Measurements from ENCODE around the gene NXPH1.

The NXPH1 gene

DNA sequence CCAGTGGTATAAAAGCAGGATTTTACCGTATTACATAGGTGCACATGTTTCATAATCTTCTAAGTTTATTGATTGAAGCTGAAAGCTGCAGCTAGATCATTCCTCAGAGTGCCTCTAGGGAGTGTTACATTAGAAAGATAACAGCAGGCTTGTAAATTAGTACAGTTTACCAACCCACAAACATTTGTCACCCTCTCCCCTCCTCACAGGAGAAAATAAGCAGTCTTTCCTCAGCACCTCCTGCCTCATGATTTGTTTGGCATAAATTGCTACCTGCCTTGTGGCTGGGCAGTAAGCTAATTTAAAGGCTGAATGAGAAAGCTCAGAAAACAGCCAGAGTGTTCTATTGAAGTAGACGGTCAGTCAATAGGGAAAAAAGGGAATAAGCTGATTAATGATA is 74.2 kb downstream of the NXPH1 start:
- no peak for DNase-seq (ENCODE audit: low read depth)

DNA sequence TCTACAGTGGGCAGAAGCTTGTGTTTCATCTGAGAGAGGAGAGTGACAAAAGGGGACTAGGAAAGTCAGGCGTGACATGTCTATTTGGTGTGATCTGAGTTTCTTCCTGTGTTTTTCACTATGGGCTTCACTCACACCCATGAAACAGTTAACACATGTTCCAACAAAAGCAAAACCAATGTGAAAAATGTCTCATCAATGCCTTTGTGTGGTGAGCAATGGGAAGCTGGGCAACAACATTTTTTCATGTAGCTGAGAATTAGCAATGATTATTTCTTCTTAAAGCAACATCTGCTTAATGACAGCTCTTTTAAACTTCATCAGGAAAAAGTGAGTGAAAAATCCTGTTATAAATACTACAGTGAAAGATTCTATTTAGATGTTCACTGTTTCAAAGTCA is 76.2 kb downstream of the NXPH1 start:
- DNase-seq (ENCODE audit: low read depth), result no peak

DNA sequence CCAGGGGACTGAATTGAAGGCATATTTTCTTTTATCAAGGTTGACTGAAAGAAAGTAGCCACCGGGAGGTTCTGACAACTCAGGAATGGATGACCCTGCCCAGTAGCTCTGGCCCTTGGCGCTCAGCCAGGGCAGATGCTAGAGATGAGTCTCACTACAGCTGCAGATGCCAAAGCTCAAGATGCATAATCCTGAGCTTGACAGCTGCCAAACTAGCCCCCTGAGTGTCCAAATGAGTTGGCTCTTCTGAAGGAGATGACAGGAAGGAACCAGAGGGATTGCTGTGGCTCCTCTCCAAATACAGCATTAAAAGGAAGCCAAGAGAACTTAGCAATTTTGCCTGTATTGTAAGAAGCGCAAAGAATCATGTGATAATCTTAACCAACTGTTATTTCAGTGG is 78.4 kb downstream of the NXPH1 start:
- no peak for DNase-seq (ENCODE audit: low read depth)

DNA sequence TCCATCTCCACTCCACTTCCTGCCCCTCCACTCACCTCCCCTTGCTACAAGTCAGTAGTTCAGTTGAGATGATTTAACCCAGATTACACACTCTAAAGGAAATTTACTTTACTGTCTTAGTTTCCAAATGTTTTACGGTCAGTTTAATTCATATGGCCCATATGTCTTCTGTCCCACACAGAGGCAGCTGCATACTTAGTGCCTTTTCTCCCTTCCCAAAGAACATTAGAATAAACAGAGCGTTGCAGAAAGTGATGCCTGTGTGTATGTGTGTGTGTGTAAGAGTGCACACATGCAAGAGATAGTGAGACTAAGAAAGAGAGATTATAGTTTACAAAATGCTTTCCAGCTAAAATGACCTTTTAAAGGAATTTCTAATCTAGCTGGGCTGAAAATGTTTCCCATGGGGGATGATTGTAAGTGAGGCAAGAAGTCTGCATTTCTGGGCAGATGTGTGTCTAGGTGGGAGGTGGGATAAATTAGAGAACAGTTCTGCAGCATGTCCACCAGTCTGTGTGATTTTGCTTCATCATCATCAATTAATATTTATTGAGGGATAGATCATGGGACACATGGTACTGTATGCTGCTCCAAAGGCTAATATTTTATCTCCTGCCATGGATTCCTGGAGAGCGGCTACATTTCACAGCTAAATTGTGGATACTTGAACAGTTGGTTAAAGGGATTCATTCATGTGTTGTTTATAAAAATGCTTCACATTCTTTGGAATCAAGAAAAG is 81.5 kb downstream of the NXPH1 start:
- DNase-seq (ENCODE audit: low read depth), result no peak

DNA sequence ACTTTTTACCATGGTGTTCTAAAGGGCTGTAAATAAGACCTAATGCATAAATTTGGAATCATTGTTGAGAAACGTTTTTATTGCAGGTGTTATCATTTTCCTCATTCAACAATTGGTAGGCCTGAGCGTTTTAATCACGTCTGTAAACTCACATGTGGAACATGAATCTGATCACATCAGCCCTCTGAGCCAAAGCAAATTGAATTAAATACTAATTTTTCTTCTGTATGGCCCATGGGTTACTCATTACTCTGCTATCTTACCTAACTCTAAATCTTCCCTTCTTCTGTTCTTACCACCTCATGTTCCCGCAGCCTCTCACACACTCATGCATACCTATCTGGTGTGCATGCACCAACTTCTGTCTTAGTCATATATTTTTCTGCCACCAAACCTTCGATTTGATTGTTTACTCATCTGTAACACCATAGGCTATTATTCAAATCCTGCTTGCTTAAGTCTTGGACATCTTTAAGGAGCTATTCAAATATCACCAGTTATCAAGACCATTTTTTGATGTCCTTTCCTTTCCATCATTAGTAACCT is 82.3 kb downstream of the NXPH1 start:
- DNase-seq (ENCODE audit: low read depth), result no peak

DNA sequence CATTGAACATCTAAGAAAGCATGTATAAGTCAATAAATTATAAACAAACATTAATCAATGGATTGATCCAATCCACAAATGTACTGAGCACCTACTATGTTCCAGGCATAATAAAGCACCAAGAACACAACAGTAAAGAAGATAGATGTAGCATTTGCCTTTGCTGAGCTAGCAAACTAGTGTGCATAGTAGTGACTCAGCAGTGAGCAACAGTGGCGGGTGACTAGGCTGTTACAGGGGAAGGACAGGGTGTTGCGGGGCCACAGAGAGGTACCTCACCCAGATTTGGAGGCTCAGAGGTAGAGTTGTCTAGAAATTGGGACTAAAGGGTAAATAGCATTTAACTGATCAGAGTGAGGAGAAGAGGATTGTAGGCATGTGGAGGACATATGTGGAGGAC is 83.6 kb downstream of the NXPH1 start:
- DNase-seq (ENCODE audit: low read depth), result no peak

DNA sequence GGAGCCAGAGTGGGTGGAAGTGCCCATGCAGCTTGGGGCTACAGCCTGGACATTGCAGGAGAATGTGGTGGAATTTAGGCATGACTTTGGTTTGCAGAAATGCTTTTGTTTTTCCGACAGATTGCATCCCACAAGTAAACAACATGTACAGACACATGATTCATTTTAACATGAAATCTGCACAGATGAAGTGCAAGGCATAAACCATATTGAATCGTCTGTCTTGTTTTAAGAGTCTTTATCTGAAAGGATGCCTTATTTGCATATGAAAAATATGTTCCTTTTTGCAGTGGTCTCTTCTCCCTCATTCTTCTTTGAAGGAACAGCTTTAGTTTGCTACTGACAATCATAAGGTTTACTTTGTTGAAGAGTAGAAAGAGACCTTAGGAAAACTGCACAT is 94.9 kb downstream of the NXPH1 start:
- DNase-seq (ENCODE audit: low read depth), result no peak

DNA sequence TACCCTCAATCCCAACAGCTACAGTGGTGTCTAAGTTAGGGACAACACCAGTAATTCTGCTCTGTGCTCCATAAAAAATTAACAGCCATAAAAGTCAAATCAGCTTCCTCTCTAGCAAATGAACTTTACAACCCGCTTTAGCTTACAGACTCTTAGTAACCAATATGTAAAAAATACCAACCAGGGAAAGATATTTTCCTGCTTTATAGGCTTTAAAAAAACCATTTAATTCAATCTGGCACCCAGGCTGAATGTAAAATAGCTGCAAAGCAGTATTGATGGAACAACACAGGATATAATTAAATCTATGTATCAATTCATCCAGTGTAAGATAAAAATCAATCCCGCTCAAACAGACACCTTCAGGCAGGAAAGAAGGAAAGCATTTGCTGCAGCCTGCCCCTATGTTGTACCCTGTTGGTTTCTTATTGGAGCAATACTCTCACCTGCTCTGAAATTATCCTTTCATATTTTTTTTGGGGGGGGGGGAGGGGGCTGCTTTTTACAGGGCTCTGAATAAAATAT is 98.6 kb downstream of the NXPH1 start:
- DNase-seq (ENCODE audit: low read depth), result no peak

DNA sequence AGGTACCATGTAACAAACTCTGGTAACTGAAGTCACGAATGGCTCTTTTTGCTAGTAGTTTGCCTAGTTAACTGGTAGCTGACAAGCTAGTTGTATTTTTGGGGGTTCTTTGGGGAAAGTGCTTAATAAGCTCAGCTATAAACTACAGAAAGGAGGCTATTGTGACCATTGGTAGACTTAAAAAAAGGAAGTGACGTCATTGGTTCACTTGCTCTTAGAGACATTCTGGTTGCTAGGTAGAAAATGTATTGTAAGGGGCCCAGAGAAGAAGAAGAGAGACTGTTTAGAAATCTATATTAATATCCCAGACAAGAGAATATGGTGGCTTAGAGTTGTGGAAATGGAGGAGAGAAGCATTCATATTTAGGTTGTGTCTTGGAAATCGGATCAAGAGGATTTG is 103.0 kb downstream of the NXPH1 start:
- no peak for DNase-seq (ENCODE audit: low read depth)

DNA sequence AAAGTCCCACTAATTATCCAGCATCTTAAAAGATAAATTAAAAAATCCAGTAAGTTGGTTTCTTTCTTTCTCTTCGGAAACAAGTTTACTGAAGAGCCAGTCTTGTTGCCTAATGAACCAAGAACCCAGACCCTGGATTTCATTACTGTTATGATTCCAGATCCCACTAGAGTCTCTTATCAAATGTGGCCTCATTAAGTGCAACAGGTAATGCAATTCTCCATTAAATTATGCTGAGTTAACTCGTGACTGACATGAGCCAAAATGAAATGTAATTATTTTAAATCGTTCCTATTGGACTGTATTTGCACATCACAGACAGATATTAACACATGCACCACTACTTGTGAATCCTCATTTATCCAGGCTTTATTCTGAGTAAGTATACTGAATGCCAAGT is 115.6 kb downstream of the NXPH1 start:
- DNase-seq (ENCODE audit: low read depth), result no peak

DNA sequence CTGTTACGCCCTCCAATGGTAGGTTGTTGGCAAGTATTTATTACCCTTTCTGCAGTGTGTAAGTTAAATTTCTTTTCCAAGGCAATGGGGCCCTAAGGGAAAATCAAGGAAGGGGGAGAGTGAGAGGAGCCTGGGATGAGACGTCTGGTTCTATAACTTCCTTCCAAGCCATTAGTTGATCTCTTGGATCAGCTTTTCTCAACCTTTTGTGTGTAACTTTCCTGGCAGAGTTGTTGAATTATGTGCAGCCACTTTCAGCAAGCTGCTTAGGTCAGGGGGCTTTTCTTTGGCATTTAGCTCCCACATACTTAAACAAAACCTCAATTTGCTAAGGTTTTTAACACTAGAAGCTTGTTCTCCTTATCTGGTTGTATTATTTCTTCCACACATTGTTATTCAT is 127.1 kb downstream of the NXPH1 start:
- no peak for DNase-seq (ENCODE audit: low read depth)

DNA sequence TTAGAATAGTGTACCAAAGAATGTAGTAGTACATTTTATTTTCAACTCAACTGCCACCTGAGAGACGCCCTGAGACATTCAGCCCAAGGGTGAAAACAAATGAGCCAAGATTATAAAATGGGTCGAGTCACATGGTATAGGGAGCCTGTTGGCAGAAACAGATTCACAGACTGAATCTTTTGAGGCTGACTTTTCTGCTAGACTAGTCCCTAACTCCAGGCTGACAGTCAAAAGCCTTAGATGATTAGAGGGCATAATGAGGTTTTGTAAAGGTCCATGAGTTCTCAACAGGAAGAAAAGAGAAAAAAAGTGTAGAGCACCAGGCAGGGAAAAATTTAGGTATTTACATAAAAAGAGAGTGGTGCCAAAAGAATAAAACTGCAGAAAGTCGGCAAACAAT is 128.0 kb downstream of the NXPH1 start:
- DNase-seq (ENCODE audit: low read depth), result no peak

DNA sequence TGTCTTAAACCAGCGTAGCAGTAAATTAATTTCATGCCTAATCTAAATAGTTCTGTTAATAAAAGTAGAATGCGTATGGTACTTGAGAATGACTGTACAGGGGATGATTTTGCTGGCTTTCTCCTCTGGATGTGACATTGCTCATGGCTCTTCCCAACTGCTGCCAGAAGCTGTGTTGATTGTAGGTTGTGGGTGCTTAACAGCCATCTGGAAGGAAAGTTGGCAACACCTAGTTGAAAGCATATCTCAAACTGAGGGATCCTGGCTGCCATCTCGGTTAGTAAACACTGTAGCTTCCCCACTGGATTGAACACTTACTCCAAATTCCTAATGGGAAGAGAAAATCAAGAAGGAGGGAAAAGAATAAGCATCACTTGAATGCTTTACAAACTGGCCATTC is 130.9 kb downstream of the NXPH1 start:
- DNase-seq (ENCODE audit: low read depth), result no peak

DNA sequence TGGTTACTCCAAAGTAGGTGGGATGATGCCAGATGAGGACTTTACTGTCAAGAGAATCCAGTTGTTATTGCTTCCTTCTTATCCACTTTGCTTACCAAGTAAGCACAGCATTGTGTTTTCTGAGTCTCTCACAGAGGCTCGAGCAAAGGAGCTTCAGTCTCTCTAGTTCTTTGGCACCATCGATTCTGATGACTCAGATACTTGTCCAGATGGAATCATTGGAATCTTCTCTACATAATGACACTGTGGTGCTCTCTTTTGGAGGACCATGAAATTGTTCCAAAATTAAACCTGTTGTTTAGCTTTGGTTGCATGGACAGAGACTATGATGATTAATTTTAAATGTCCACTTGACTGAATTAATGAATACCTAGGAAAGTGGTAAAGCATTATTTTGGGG is 132.6 kb downstream of the NXPH1 start:
- DNase-seq (ENCODE audit: low read depth), result no peak

DNA sequence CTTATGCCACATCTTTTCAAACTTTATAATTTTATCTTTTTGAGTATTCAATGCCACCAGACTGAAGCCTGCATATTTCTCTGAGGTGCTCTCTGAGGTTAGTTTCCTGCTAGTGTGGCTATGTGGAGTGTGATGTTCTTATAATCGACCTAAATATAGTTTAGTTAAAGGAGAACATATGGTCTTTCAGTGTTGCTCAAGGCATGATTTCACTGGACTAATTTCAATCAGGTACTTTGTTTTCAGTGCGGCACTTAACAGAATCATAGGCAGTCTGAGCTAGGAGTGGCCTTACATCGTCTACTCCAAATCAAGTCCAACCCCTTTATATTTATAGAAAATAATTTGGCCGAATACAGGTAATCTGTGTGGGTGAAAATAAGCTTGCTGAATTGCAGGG is 134.2 kb downstream of the NXPH1 start:
- no peak for DNase-seq (ENCODE audit: low read depth)

DNA sequence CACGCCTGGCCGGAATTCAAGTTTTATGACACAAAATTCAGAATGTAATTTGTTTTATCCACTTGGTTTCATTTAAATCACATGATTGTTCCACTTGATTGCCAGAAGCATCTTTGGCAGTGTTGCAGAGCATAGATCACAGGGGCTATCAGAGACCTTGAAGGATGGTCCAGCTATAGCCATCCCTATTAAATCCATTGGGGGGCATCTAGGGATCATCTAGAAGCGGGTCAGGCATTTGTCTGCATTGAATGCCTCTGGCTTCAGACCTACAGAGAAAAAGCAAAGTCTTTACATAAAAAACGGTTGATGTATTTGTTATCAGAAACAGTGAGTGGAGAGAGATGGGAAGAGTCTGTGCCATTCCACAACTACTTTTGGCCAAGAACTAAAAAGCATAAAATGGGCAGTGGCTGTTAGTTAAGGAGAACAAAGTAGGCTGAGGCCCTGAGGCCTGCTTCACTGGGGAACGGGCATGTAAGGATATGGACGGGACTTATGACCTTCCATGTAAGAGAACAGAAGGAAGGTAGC is 146.3 kb downstream of the NXPH1 start:
- no peak for DNase-seq (ENCODE audit: low read depth)

DNA sequence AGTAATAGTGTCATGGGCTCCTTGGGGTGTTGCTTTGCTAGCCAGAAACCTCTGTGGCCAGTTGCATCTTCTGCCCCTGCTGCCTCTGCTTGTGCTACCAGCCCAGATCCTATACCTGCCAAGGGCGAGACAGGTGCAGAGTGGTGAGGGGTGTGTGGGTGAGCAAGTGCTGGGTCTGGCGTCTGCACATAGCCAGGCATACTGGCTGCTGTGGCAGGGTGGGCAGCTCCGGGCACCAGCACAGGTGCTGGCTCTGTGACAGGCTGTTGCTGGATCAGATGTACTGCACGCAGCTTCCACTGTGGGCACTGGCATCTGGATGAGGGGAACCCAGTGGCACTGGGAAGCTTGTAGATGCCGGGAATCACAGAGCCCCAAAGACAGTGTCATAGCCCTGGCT is 148.4 kb downstream of the NXPH1 start:
- DNase-seq (ENCODE audit: low read depth), result no peak

DNA sequence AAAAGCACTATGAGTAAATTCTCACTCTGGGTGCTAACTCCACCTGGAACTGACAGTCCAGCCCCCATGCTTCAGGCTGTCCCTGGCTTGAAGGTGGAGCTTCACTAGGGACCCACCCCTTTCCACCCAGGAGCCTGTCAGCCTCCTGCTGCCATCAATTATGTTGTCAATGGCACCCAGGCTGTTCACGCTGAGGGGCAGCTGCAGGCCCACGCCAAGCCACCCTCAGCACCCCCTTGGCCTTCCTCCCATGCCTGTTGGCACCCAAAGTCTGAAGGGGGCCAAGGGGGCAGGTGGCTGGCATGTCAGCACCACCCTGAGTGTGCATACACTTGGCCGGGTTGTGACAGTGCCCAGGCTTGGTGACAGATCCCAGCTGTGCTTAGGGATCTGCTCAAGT is 149.3 kb downstream of the NXPH1 start:
- DNase-seq (ENCODE audit: low read depth), result no peak

DNA sequence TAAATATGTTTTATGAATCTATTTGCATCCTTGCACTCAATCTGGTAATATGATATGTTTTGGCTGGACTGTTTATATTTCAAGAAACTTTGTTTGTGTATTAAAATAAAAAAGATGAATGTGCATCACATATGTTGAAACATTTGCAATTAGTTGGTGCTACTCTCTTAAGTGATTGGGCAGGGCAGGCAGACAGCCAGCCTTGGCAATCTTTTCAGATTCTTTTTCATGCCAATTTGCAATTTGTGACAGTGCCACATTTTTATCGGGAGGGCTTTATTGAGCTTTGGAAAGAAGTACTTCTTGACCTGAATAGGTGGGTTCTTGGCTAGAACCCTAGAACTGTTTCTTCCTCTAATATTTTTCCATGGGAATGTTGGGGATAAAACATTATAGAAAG is 152.2 kb downstream of the NXPH1 start:
- DNase-seq (ENCODE audit: low read depth), result no peak

DNA sequence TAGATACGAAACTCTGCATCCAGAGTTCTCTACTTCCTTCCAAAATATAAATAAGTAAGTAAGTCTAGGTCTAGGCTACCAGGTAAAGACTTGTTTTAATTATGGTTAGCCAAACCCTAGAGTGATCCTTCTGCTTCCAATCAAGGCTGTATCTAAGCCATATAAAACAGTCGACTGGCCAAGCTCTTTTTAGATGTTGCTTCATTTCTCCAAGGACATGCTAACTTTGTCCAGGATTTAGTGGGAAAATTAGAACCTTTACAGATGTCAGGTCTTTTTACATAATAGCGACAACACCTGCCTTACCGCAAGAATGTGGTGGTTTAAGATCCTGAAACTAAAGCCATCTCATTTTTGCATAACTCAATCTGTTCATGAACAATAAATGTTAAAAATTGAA is 156.8 kb downstream of the NXPH1 start:
- DNase-seq (ENCODE audit: low read depth), result no peak

DNA sequence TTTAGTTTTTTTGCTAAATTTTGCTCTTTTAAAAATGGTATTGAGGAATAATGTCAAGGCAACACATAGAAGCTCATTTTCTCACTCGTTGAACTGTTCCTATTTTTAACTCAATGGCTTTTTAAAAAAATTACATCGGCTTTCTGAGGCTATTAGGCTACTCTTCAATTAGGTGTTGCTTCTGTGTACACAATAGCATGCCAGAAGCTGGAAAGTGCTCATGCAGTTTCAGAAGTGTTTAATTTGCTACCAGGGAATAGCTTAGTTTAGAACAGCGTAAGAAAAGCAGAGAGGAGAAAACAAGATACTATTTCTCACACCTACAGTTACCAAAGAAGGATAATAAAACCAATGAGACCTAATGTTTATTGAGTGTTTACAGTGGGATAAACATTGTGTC is 157.4 kb downstream of the NXPH1 start:
- no peak for DNase-seq (ENCODE audit: low read depth)

DNA sequence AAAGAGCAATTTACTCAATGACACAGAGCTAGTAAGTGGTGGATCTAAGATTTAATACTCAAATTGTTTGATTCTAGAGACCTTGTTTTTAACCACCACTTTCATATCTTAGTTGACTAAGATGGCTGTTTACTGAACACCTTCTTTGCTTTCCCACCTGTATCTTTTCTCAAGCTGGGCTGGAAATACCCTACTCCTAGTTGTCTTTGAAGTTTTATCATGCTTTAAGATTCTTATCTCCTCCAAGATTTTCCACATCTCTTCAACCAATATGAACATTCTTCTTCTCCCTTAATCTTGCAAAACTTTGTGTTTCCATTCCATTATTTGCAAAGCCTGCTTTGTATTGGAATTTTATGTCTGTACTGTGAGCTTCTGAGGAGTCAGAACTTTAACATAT is 157.9 kb downstream of the NXPH1 start:
- no peak for DNase-seq (ENCODE audit: low read depth)

DNA sequence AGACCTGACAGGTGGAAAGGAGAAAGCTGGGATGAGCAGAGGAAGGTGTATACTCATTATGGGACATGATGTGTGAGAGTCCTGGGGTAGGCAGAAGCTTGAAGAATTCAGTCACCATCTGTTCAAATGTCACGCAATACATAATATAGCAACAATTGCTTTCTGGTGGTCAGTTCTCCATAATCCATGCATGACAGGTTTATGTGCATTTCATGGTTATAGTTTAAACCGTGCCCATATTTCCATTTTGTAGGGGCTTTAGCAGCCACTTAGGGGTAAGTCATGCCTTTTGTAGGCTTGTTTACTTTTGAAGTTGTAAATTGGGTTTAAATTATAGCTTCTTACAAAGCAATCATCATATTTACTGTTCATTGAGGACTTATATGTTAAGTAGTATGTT is 158.8 kb downstream of the NXPH1 start:
- DNase-seq (ENCODE audit: low read depth), result no peak

DNA sequence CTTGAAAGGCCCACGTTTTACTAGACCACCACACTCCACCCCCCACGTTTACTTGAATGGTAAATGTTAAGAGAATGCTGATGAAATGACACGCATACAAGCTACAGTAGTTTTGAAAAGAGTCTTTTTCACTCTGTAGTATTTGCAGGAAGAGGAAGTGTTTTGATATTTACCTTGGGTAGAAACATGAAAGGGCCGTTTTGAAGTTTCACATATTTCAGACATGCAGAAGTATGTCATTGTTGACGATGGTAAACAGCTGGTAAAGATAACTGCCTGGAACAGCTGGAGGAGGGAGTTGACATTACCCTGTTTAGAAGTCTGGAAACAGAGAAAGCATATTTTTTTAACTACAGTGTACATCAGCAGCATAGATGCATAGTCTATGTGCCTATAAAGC is 160.7 kb downstream of the NXPH1 start:
- DNase-seq (ENCODE audit: low read depth), result no peak

Measured in activated T-helper 9 cell treated with anti-CD3 and anti-CD28 coated beads, Interleukin-2, amount 50 U/mL, for 16 hours (primary cell).